Measurements from ENCODE around the gene POU5F1. TPM values are rescaled to one million over a fixed set of nuclear protein-coding genes. Genes with fewer than 3 reads are reported as not detected.
A peak's percentile ranks its signal among the peaks of the same experiment; 100 is the strongest.

POU5F1 gene
- total and polyA plus RNA-seq, 7 experiments from 2014 or later, result 0.18 to 0.46 TPM; not detected in 5

- H3K9me3 ChIP-seq (ENCODE audit: control insufficient read depth in 2 of 3, low read length in 3 of 3), result no peaks in the 10 kb centered on the region
- peak within 1 kb of the TSS; percentile 82 for H3K27ac ChIP-seq (ENCODE audit: low read depth, low read length)
- H3K27me3 ChIP-seq (ENCODE audit: control insufficient read depth in 2 of 2, insufficient read depth in 2 of 2, low read length in 2 of 2), result no peaks in the 10 kb centered on the region
- Mint-ChIP-seq H3K27me3 (peaks cover 0 to 2% (median 0%) of the 10 kb centered on the region in 5 donors), H3K36me3 (peaks cover 4 to 11% (median 9%) of the 10 kb centered on the region in 5 donors), H3K9me3 (no peaks in the 10 kb centered on the region), H3K27ac (peak within 1 kb of the TSS; percentile 62 to 96 (median 89)), H3K4me1 (peaks cover 21 to 56% (median 29%) of the 10 kb centered on the region in 7 donors), H3K4me3 (peak within 1 kb of the TSS; percentile 82 to 97 (median 91))
- ChIA-PET CTCF (interaction anchor here (0.6 to 2.7 kb wide), 5 partner anchors 34 to 1059 kb away, joined by 4 to 6 read pairs (median 5); no protein-coding TSS in a partner anchor), POLR2A (interaction anchor here (0.6 to 3.9 kb wide), 7 partner anchors 11 to 285 kb away, joined by 3 to 26 read pairs (median 6); no protein-coding TSS in a partner anchor)
- peaks cover 12 to 18% of the 10 kb centered on the region in 2 donors for H3K4me1 ChIP-seq (ENCODE audit: control insufficient read depth in 2 of 2, insufficient read depth in 2 of 2, low read length in 2 of 2)
- H3K36me3 ChIP-seq (ENCODE audit: control insufficient read depth in 2 of 3, insufficient read depth in 3 of 3, low read length in 3 of 3), result peaks cover 0 to 19% (median 0%) of the 10 kb centered on the region in 3 experiments
- ATAC-seq, result peak; percentile 96
- intact Hi-C loops (cut with micrococcal nuclease), result loop anchor here (1.0 to 5.0 kb wide), 14 partner anchors 21 to 1036 kb away; partner anchors contain the start of genes HLA-C (in 2 of the 2), MRPS18B (in 2 of the 2), PPP1R10 (in 2 of the 2) and C6orf136 (in 1 of the 2)
- peak within 1 kb of the TSS; percentile 82 for H3K4me3 ChIP-seq (ENCODE audit: low read length)
- DNase-seq, result peak; percentile 97 to 99 (median 98)
These were observed 12.2 kb downstream of the POU5F1 start, which contains the start of gene TCF19 for GRCh38 chr6:31158140-31158862. Gene TCF19 (plus strand): TSS chr6:31158589. CDS start chr6:31159470, 881 bp downstream.

DNA sequence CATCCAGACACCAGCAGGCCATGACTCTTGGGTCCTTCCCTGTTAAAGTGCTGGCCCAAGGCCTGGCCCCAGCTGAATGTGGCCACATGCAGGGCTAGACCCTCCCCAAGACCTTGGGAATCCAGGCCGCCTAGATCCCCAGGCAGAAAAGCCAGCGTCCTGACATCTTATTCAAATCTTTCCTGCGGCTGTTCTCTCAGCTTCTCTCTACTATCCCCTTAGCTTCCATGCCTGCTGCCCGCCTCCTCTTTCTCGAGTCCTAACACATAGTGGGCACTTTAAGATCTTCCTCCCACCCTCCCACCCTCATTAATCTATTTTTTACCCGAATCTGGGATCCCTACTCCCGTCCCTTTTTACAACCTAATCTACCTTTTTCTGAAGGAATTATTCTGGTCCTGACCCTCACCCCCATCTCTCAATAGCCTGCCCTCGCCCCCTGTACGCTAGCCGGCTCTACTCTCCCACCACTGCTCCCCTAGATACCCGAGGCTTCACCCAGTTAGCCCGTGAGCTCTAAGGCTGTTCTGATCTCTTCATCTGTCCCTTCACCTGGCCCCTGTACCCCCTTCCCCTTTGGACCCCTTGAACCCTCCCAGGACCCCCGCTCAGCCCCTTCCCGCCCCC is 12.9 kb downstream of the POU5F1 start, which contains the start of gene CCHCR1:
CCHCR1 (minus strand) TSS at position 290 of the 627 bp plus-strand sequence; CDS start at position 88, 202 bp downstream.
- Histone ChIP-seq H3K4me3 (ENCODE audit: low read length) (peak within 1 kb of the TSS; percentile 82), H3K36me3 (ENCODE audit: control insufficient read depth in 2 of 3, insufficient read depth in 3 of 3, low read length in 3 of 3) (peaks cover 0 to 17% (median 0%) of the 10 kb centered on the region in 3 experiments), H3K27ac (ENCODE audit: low read depth, low read length) (peak within 1 kb of the TSS; percentile 82), H3K9me3 (ENCODE audit: control insufficient read depth in 2 of 3, low read length in 3 of 3) (no peaks in the 10 kb centered on the region), H3K27me3 (ENCODE audit: control insufficient read depth in 2 of 2, insufficient read depth in 2 of 2, low read length in 2 of 2) (no peaks in the 10 kb centered on the region), H3K4me1 (ENCODE audit: control insufficient read depth in 2 of 2, insufficient read depth in 2 of 2, low read length in 2 of 2) (peaks cover 12 to 18% of the 10 kb centered on the region in 2 donors)
- peaks cover 21 to 52% (median 29%) of the 10 kb centered on the region in 7 donors for H3K4me1 Mint-ChIP-seq
- peak within 1 kb of the TSS; percentile 82 to 97 (median 91) for H3K4me3 Mint-ChIP-seq
- CTCF ChIA-PET, result interaction anchor here (0.7 to 1.8 kb wide), 3 partner anchors 34 to 1058 kb away, joined by 4 to 5 read pairs (median 5); no protein-coding TSS in a partner anchor
- H3K9me3 Mint-ChIP-seq, result no peaks in the 10 kb centered on the region
- DNase-seq (no peak), ATAC-seq (no peak)
- H3K27me3 Mint-ChIP-seq, result peaks cover 0 to 2% (median 0%) of the 10 kb centered on the region in 5 donors
- H3K27ac Mint-ChIP-seq, result peak within 1 kb of the TSS; percentile 62 to 96 (median 89)
- POLR2A ChIA-PET, result interaction anchor here (1.1 to 3.9 kb wide), 5 partner anchors 11 to 209 kb away, joined by 3 to 26 read pairs (median 7); no protein-coding TSS in a partner anchor
- peaks cover 4 to 17% (median 9%) of the 10 kb centered on the region in 5 donors for H3K36me3 Mint-ChIP-seq
- intact Hi-C loops (cut with micrococcal nuclease), result loop anchor here (1.0 to 5.0 kb wide), 14 partner anchors 20 to 1037 kb away; partner anchors contain the start of genes HLA-C (in 2 of the 2), MRPS18B (in 2 of the 2), PPP1R10 (in 2 of the 2) and C6orf136 (in 1 of the 2)

- ChIA-PET POLR2A (interaction anchor here (1.1 to 3.9 kb wide), 2 partner anchors 10 to 40 kb away, joined by 3 to 26 read pairs; no protein-coding TSS in a partner anchor), CTCF (interaction anchor here (1.8 kb wide), 1 partner anchor 210 kb away, joined by 5 read pairs; no protein-coding TSS in a partner anchor)
- Histone ChIP-seq H3K27ac (ENCODE audit: low read depth, low read length) (no peak overlapping the region), H3K36me3 (ENCODE audit: control insufficient read depth in 2 of 3, insufficient read depth in 3 of 3, low read length in 3 of 3) (peaks cover 0 to 14% (median 0%) of the 10 kb centered on the region in 3 experiments), H3K4me3 (ENCODE audit: low read length) (no peak overlapping the region), H3K4me1 (ENCODE audit: control insufficient read depth in 2 of 2, insufficient read depth in 2 of 2, low read length in 2 of 2) (peaks cover 12 to 18% of the 10 kb centered on the region in 2 donors), H3K27me3 (ENCODE audit: control insufficient read depth in 2 of 2, insufficient read depth in 2 of 2, low read length in 2 of 2) (no peaks in the 10 kb centered on the region), H3K9me3 (ENCODE audit: control insufficient read depth in 2 of 3, low read length in 3 of 3) (no peaks in the 10 kb centered on the region)
- no peaks in the 10 kb centered on the region for H3K9me3 Mint-ChIP-seq
- H3K27me3 Mint-ChIP-seq, result peaks cover 0 to 2% (median 0%) of the 10 kb centered on the region in 5 donors
- peaks cover 4 to 20% (median 8%) of the 10 kb centered on the region in 5 donors for H3K36me3 Mint-ChIP-seq
- peaks cover 21 to 44% (median 29%) of the 10 kb centered on the region in 7 donors for H3K4me1 Mint-ChIP-seq
- peak overlapping the region in 6 of 10 donors; percentile 13 to 96 (median 86) for H3K4me3 Mint-ChIP-seq
- no peak for ATAC-seq
- no peak for DNase-seq
- intact Hi-C loops (cut with micrococcal nuclease), result loop anchor here (5.0 kb wide), 4 partner anchors 474 to 829 kb away; partner anchors contain the start of genes C6orf136 (in 1 of the 2), NEU1 (in 1 of the 2) and TRIM39 (in 1 of the 2)
- H3K27ac Mint-ChIP-seq, result peak overlapping the region in 1 of 9 donors; percentile 90
These were observed 13.8 kb downstream of the POU5F1 start for GRCh38 chr6:31156641-31157040.

- peaks cover 0 to 2% (median 0%) of the 10 kb centered on the region in 5 donors for H3K27me3 Mint-ChIP-seq
- Histone ChIP-seq H3K9me3 (ENCODE audit: control insufficient read depth in 2 of 3, low read length in 3 of 3) (no peaks in the 10 kb centered on the region), H3K4me1 (ENCODE audit: control insufficient read depth in 2 of 2, insufficient read depth in 2 of 2, low read length in 2 of 2) (peaks cover 6 to 14% of the 10 kb centered on the region in 2 donors), H3K4me3 (ENCODE audit: low read length) (no peak overlapping the region), H3K36me3 (ENCODE audit: control insufficient read depth in 2 of 3, insufficient read depth in 3 of 3, low read length in 3 of 3) (peaks cover 0 to 31% (median 0%) of the 10 kb centered on the region in 3 experiments), H3K27ac (ENCODE audit: low read depth, low read length) (no peak overlapping the region), H3K27me3 (ENCODE audit: control insufficient read depth in 2 of 2, insufficient read depth in 2 of 2, low read length in 2 of 2) (no peaks in the 10 kb centered on the region)
- peaks cover 2 to 32% (median 13%) of the 10 kb centered on the region in 5 donors for H3K36me3 Mint-ChIP-seq
- H3K9me3 Mint-ChIP-seq, result no peaks in the 10 kb centered on the region
- ChIA-PET POLR2A (no interaction called here), CTCF (interaction anchor here (0.6 kb wide), 2 partner anchors 52 to 218 kb away, joined by 3 read pairs; no protein-coding TSS in a partner anchor)
- H3K4me1 Mint-ChIP-seq, result peaks cover 21 to 28% (median 24%) of the 10 kb centered on the region in 7 donors
- ATAC-seq (no peak), DNase-seq (no peak)
- no peak overlapping the region for H3K4me3 Mint-ChIP-seq
- intact Hi-C loops (cut with micrococcal nuclease), result no loop called here
- no peak overlapping the region for H3K27ac Mint-ChIP-seq
These were observed 16.0 kb downstream of the POU5F1 start for GRCh38 chr6:31154436-31154835.

DNA sequence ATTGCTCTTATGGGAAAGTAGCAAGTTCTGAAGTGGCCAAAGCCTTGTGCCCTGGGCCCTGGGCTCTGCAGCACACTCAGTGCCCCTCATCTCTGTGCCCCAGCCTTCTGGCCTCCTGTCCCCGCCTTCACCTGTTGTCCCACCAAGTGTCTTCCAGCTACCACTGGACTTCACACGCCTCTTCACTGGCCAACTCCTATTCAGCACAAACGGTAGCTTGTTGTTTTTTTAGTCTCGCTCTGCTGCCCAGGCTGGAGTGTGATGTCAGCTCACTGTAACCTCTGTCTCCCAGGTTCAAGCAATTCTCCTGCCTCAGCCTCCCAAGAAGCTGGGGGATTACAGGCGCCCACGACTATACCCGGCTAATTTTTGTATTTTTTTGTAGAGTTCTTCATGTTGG is 17.7 kb downstream of the POU5F1 start:
- peaks cover 0 to 35% (median 0%) of the 10 kb centered on the region in 3 experiments for H3K36me3 ChIP-seq (ENCODE audit: control insufficient read depth in 2 of 3, insufficient read depth in 3 of 3, low read length in 3 of 3)
- no peak overlapping the region for H3K27ac ChIP-seq (ENCODE audit: low read depth, low read length)
- POLR2A ChIA-PET, result interaction anchor here (0.5 to 1.0 kb wide), 2 partner anchors 9 to 239 kb away, joined by 3 read pairs; no protein-coding TSS in a partner anchor
- Mint-ChIP-seq H3K27ac (no peak overlapping the region), H3K27me3 (no peaks in the 10 kb centered on the region), H3K36me3 (peaks cover 2 to 36% (median 13%) of the 10 kb centered on the region in 5 donors), H3K4me1 (peaks cover 7 to 20% (median 10%) of the 10 kb centered on the region in 7 donors), H3K4me3 (no peak overlapping the region), H3K9me3 (no peaks in the 10 kb centered on the region)
- no peak for DNase-seq
- no peaks in the 10 kb centered on the region for H3K9me3 ChIP-seq (ENCODE audit: control insufficient read depth in 2 of 3, low read length in 3 of 3)
- intact Hi-C loops (cut with micrococcal nuclease), result no loop called here
- H3K27me3 ChIP-seq (ENCODE audit: control insufficient read depth in 2 of 2, insufficient read depth in 2 of 2, low read length in 2 of 2), result no peaks in the 10 kb centered on the region
- H3K4me1 ChIP-seq (ENCODE audit: control insufficient read depth in 2 of 2, insufficient read depth in 2 of 2, low read length in 2 of 2), result peaks cover 0 to 6% of the 10 kb centered on the region in 2 donors
- H3K4me3 ChIP-seq (ENCODE audit: low read length), result no peak overlapping the region
- CTCF ChIA-PET, result interaction anchor here (0.7 kb wide), 2 partner anchors 14 to 63 kb away, joined by 3 to 4 read pairs; partner anchors contain the start of gene PSORS1C2
- no peak for ATAC-seq

Data from naive thymus-derived CD4-positive, alpha-beta T cell (primary cell).